HepG2 (cell line): Measurements from ENCODE around the gene CUL4A. TPM values are rescaled to one million over a fixed set of nuclear protein-coding genes. Genes with fewer than 3 reads are reported as not detected.
A peak's percentile ranks its signal among the peaks of the same experiment; 100 is the strongest.

ENCODE experiments used
- ADNP ChIP-seq: sonication (generic); formaldehyde crosslinking; IDR thresholded peaks from 2 replicates; pipeline ENCODE4 v1.4.0; 2020; ENCODE audit warnings: missing genetic modification reagents
- ARHGAP35 ChIP-seq: sonication (generic); formaldehyde crosslinking; IDR thresholded peaks from 2 replicates; pipeline ENCODE4 v1.9.0; 2022; ENCODE audit warnings: mild to moderate bottlenecking, inconsistent platforms, moderate library complexity, missing genetic modification reagents, borderline replicate concordance
- ARNTL ChIP-seq: sonication (generic); formaldehyde crosslinking; IDR thresholded peaks from 2 replicates; pipeline ENCODE4 v1.4.0; 2020; ENCODE audit warnings: mild to moderate bottlenecking, missing genetic modification reagents
- FOXP1 ChIP-seq, 2 experiments: fragments of 450-650 bp in 1 of 2; IDR thresholded peaks; 2 replicates each; pipeline ENCODE4 v1.6.1; 2017 to 2018; ENCODE audit warnings: antibody characterized with exemption in 1 of 2
- GZF1 ChIP-seq: sonication (generic); formaldehyde crosslinking; IDR thresholded peaks from 2 replicates; pipeline ENCODE4 v1.5.1; 2020; ENCODE audit warnings: mild to moderate bottlenecking, missing genetic modification reagents
- MTERF4 ChIP-seq: sonication (generic); formaldehyde crosslinking; IDR thresholded peaks from 2 replicates; pipeline ENCODE4 v1.8.0; 2023; ENCODE audit warnings: mild to moderate bottlenecking, missing genetic modification reagents
- MTF2 ChIP-seq: sonication (generic); formaldehyde crosslinking; IDR thresholded peaks from 2 replicates; pipeline ENCODE4 v1.5.0; 2020; ENCODE audit warnings: missing genetic modification reagents, borderline replicate concordance
- NFIB ChIP-seq: sonication (generic); formaldehyde crosslinking; IDR thresholded peaks from 2 replicates; pipeline ENCODE4 v1.9.0; 2021; ENCODE audit warnings: missing genetic modification reagents, mild to moderate bottlenecking, borderline replicate concordance
- NR2F1 ChIP-seq, 2 experiments: fragments of 450-650 bp in 1 of 2; formaldehyde crosslinking in 1 of 2; IDR thresholded peaks; 2 replicates each; pipeline versions ENCODE4 v1.5.0 to v1.6.1; 2016 to 2020; ENCODE audit warnings: mild to moderate bottlenecking in 1 of 2, missing compliant biosample characterization in 1 of 2, missing genetic modification reagents in 1 of 2, moderate library complexity in 1 of 2
- RFX1 ChIP-seq: fragments of 450-650 bp; IDR thresholded peaks from 2 replicates; pipeline ENCODE4 v1.6.1; 2017
- RFX3 ChIP-seq: IDR thresholded peaks from 2 replicates; pipeline ENCODE4 v1.6.1; 2016; ENCODE audit warnings: missing biosample characterization, missing genetic modification reagents
- SIX1 ChIP-seq: sonication (generic); formaldehyde crosslinking; IDR thresholded peaks from 2 replicates; pipeline ENCODE4 v1.4.0; 2020; ENCODE audit warnings: missing genetic modification reagents, borderline replicate concordance
- ZBTB43 ChIP-seq: sonication (generic); formaldehyde crosslinking; conservative IDR thresholded peaks from 2 replicates; pipeline ENCODE4 v1.4.0; 2020; ENCODE audit warnings: missing genetic modification reagents
- ZFP1 ChIP-seq: IDR thresholded peaks from 2 replicates; pipeline ENCODE4 v1.6.1; 2016
- ZKSCAN1 ChIP-seq: fragments of 150-350 bp; IDR thresholded peaks from 2 replicates; pipeline ENCODE4 v1.6.1; 2014; ENCODE audit warnings: low read length
- ZKSCAN8 ChIP-seq: IDR thresholded peaks from 2 replicates; pipeline ENCODE4 v1.6.1; 2016; ENCODE audit warnings: borderline replicate concordance, missing genetic modification reagents, missing compliant biosample characterization
- ZMYM2 ChIP-seq: sonication (generic); formaldehyde crosslinking; IDR thresholded peaks from 2 replicates; pipeline ENCODE4 v1.8.0; 2022; ENCODE audit warnings: mild to moderate bottlenecking, missing genetic modification reagents
- ZNF232 ChIP-seq: sonication (generic); formaldehyde crosslinking; IDR thresholded peaks from 2 replicates; pipeline ENCODE4 v1.4.0; 2020; ENCODE audit warnings: missing genetic modification reagents, borderline replicate concordance
- ZNF468 ChIP-seq: sonication (generic); formaldehyde crosslinking; IDR thresholded peaks from 2 replicates; pipeline ENCODE4 v1.8.0; 2022; ENCODE audit warnings: mild to moderate bottlenecking, moderate library complexity, missing genetic modification reagents
- ZNF503 ChIP-seq: sonication (generic); formaldehyde crosslinking; IDR thresholded peaks from 2 replicates; pipeline ENCODE4 v1.4.0; 2020; ENCODE audit warnings: missing genetic modification reagents
- ZNF543 ChIP-seq: sonication (generic); formaldehyde crosslinking; IDR thresholded peaks from 2 replicates; pipeline ENCODE4 v1.4.0; 2020; ENCODE audit warnings: mild to moderate bottlenecking, missing genetic modification reagents
- ZNF550 ChIP-seq: sonication (generic); formaldehyde crosslinking; IDR thresholded peaks from 2 replicates; pipeline ENCODE4 v1.4.0; 2020; ENCODE audit warnings: mild to moderate bottlenecking, missing genetic modification reagents, borderline replicate concordance
- ZNF562 ChIP-seq: sonication (generic); formaldehyde crosslinking; IDR thresholded peaks from 2 replicates; pipeline ENCODE4 v1.8.0; 2022; ENCODE audit warnings: missing genetic modification reagents, borderline replicate concordance
- ZNF572 ChIP-seq: sonication (generic); formaldehyde crosslinking; IDR thresholded peaks from 2 replicates; pipeline ENCODE4 v1.5.1; 2020; ENCODE audit warnings: mild to moderate bottlenecking, missing genetic modification reagents
- ZNF589 ChIP-seq: sonication (generic); formaldehyde crosslinking; conservative IDR thresholded peaks from 2 replicates; pipeline ENCODE4 v1.8.0; 2022; ENCODE audit warnings: mild to moderate bottlenecking, moderate library complexity, missing genetic modification reagents
- ZNF672 ChIP-seq: sonication (generic); formaldehyde crosslinking; IDR thresholded peaks from 2 replicates; pipeline ENCODE4 v1.8.1; 2022; ENCODE audit warnings: missing genetic modification reagents
- ZNF75D ChIP-seq: sonication (generic); formaldehyde crosslinking; IDR thresholded peaks from 2 replicates; pipeline ENCODE4 v1.8.1; 2023; ENCODE audit warnings: missing genetic modification reagents, mild to moderate bottlenecking, borderline replicate concordance
- ZNF775 ChIP-seq: sonication (generic); formaldehyde crosslinking; IDR thresholded peaks from 2 replicates; pipeline ENCODE4 v1.4.0; 2020; ENCODE audit warnings: missing genetic modification reagents, mild to moderate bottlenecking, moderate library complexity, borderline replicate concordance
- ZNF788 ChIP-seq: sonication (generic); formaldehyde crosslinking; IDR thresholded peaks from 2 replicates; pipeline ENCODE4 v1.5.0; 2020; ENCODE audit warnings: mild to moderate bottlenecking, missing genetic modification reagents, borderline replicate concordance
- ZSCAN22 ChIP-seq: sonication (generic); formaldehyde crosslinking; IDR thresholded peaks from 2 replicates; pipeline ENCODE4 v1.4.0; 2020; ENCODE audit warnings: mild to moderate bottlenecking, missing genetic modification reagents
- polyA plus RNA-seq, 8 experiments: library from polyadenylated mRNA; depleted of rRNA in 3 of 8; stranded (reverse) in 7 of 8; unstranded in 1 of 8; fragments of >200 nt; fragmentation: Illumina TruSeq in 4 of 8; extraction: Trizol in 4 of 8; gene quantifications; 2 replicates each; pipeline versions ENCODE4 v1.2.1 to v1.2.3, GENCODE V29; 2011 to 2016; ENCODE audit warnings: low read depth in 4 of 8, missing spikeins in 1 of 8, mixed read lengths in 1 of 8; ENCODE audit not compliant: insufficient read depth in 1 of 8
- total RNA-seq, 5 experiments: library from RNA; depleted of rRNA; stranded (reverse); fragments of >200 nt; fragmentation: Illumina TruSeq; extraction: Trizol; gene quantifications; 2 replicates each; pipeline ENCODE4 v1.2.3, GENCODE V29; 2016; ENCODE audit warnings: low read depth in 1 of 5

CUL4A gene
- total and polyA plus RNA-seq, 2 of the 13 experiments (the other 11 are each of a cell fraction or from before 2014, with no cell fraction given), result 51.2 to 75.3 TPM

DNA sequence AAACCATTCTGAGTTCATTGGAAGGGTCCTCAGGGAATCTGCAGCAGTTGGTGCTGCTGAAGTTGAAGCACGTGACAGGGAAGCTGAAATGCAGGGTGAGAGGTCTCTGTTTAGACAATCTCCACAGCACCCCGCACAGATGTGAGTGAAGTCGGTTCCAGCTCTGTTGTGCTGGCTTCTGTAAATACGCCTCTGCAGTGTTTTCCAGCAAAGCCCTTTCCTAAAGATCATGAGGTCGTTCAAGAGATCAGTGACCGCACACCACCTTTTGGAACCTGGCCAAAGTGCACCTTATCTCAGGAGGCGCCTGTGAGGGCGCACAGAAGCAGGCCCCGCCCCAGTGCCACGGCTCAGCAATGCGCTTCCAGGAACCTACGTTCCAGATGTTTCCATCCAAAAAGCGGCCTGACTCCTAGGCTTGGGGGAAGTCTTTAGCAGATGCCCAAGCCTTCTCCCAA is 10.8 kb downstream of the CUL4A start (continued):
- no peak for TF ChIP-seq MTERF4 (CRISPR knock-in tag)
- TF ChIP-seq ZFP1 (CRISPR knock-in tag), result peak; percentile 47; the same call in 1 of the 2 replicates
- TF ChIP-seq ZNF503 (CRISPR knock-in tag), result no peak
- TF ChIP-seq ZNF550, result no peak
- no peak for TF ChIP-seq ZNF468 (CRISPR knock-in tag)
- peak; percentile 80 to 93 for TF ChIP-seq NR2F1 (CRISPR knock-in tag; IDR thresholded peaks at IDR 0.05)
- no peak for TF ChIP-seq ADNP (CRISPR knock-in tag)
- peak; percentile 85 for TF ChIP-seq ARNTL (CRISPR knock-in tag)
- TF ChIP-seq ZNF788 (CRISPR knock-in tag), result peak; percentile 43; the same call in 1 of the 2 replicates
- peak; percentile 34; the same call in 1 of the 2 replicates for TF ChIP-seq ZKSCAN8
- TF ChIP-seq GZF1, result 0 out of 2 replicates have a peak, but pooled peaks have one; percentile 37
- no peak for TF ChIP-seq ZNF562 (CRISPR knock-in tag)
- TF ChIP-seq RFX3, result no peak
- no peak for TF ChIP-seq SIX1 (CRISPR knock-in tag)
- TF ChIP-seq ZNF672 (CRISPR knock-in tag), result no peak
- peak; percentile 94 for TF ChIP-seq ZMYM2 (CRISPR knock-in tag)
- TF ChIP-seq ZNF589, result no peak
- no peak for TF ChIP-seq ZNF572
- TF ChIP-seq ZSCAN22 (CRISPR knock-in tag), result no peak
- no peak for TF ChIP-seq FOXP1 (IDR thresholded peaks at IDR 0.05)
- TF ChIP-seq FOXP1 (CRISPR knock-in tag; IDR thresholded peaks at IDR 0.05), result peak; percentile 86
- no peak for TF ChIP-seq ZNF543 (CRISPR knock-in tag)
- TF ChIP-seq ZKSCAN1, result no peak
- TF ChIP-seq RFX1, result no peak
- no peak for TF ChIP-seq MTF2
- TF ChIP-seq ARHGAP35, result no peak
- TF ChIP-seq NFIB (CRISPR knock-in tag), result peak; percentile 74; the same call in 1 of the 2 replicates
- TF ChIP-seq ZBTB43 (CRISPR knock-in tag), result no peak
- no peak for TF ChIP-seq ZNF775 (CRISPR knock-in tag)
- TF ChIP-seq ZNF232 (CRISPR knock-in tag), result no peak; the same call in 1 of the 2 replicates
- TF ChIP-seq ZNF75D (CRISPR knock-in tag), result no peak
